Ovary (tissue), 3 donors: ENCODE data around the gene TACR1.

Experiments used
- POLR2A ChIP-seq: fragments of 450-650 bp; IDR thresholded peaks from one replicate; pipeline ENCODE4 v1.6.1; 2017; ENCODE audit warnings: antibody characterized with exemption, mild to moderate bottlenecking, moderate library complexity
- TF ChIP-seq, protein P1 (sequence below), 3 donors: fragments of 450-650 bp in 2 of 3; fragments of 200-600 bp in 1 of 3; IDR thresholded peaks; one replicate each; pipeline versions ENCODE4 v1.5.1 to v1.8.0; 2016 to 2022; ENCODE audit warnings: antibody characterized with exemption in 3 of 3, mild to moderate bottlenecking in 1 of 3
- donor health status: DM: no; HTN: no; CAD: no.

GRCh38 chr2:75054296-75054695 lies 145.0 kb downstream of the TACR1 start:
- TF ChIP-seq POLR2A, result no peak
- TF ChIP-seq, protein P1, sequence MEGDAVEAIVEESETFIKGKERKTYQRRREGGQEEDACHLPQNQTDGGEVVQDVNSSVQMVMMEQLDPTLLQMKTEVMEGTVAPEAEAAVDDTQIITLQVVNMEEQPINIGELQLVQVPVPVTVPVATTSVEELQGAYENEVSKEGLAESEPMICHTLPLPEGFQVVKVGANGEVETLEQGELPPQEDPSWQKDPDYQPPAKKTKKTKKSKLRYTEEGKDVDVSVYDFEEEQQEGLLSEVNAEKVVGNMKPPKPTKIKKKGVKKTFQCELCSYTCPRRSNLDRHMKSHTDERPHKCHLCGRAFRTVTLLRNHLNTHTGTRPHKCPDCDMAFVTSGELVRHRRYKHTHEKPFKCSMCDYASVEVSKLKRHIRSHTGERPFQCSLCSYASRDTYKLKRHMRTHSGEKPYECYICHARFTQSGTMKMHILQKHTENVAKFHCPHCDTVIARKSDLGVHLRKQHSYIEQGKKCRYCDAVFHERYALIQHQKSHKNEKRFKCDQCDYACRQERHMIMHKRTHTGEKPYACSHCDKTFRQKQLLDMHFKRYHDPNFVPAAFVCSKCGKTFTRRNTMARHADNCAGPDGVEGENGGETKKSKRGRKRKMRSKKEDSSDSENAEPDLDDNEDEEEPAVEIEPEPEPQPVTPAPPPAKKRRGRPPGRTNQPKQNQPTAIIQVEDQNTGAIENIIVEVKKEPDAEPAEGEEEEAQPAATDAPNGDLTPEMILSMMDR (IDR thresholded peaks at IDR 0.05), result no peak
